ENCODE data around the gene CHRNA3. TPM values are rescaled to one million over a fixed set of nuclear protein-coding genes. Genes with fewer than 3 reads are reported as not detected.

CHRNA3 gene
- polyA plus RNA-seq, 1 donor (not counting 4 experiments of a cell fraction or from before 2014, with no cell fraction given) = not detected

- FAIRE-seq (no peak), DNase-seq (ENCODE audit: low read depth, low spot score) (no peak)
- H3K9ac ChIP-seq (ENCODE audit: control insufficient read depth, extremely low read depth, insufficient read depth, low read length) = no peak overlapping the region
- H4K20me1 ChIP-seq (ENCODE audit: control insufficient read depth, extremely low read depth, insufficient read depth, low read length) = no peaks in the 10 kb centered on the region
- no peaks in the 10 kb centered on the region for H3K9me1 ChIP-seq (ENCODE audit: control insufficient read depth, extremely low read depth, insufficient read depth, low read length)
- H3K4me2 ChIP-seq (ENCODE audit: control insufficient read depth, extremely low read depth, insufficient read depth, low read depth, low read length) = no peak overlapping the region
- H3K4me3 ChIP-seq (ENCODE audit: control insufficient read depth in 2 of 3, extremely low read depth in 1 of 3, insufficient read depth in 2 of 3, low read depth in 1 of 3, low read length in 3 of 3) = no peak overlapping the region
- H3K27me3 ChIP-seq (ENCODE audit: control insufficient read depth, extremely low read depth, insufficient read depth, low read length) = no peaks in the 10 kb centered on the region
- H2AFZ ChIP-seq (ENCODE audit: control insufficient read depth, low read length) = no peak overlapping the region
- TF ChIP-seq EZH2 (IDR thresholded peaks at IDR 0.05; ENCODE audit: low read length) = no peak
- no peak for TF ChIP-seq CTCF (optimal IDR thresholded peaks at IDR 0.05 in 1 of 3, IDR thresholded peaks at IDR 0.05 in 1 of 3, conservative IDR thresholded peaks at IDR 0.05 in 1 of 3; ENCODE audit: extremely low read depth in 1 of 3, insufficient read depth in 2 of 3, low read length in 3 of 3)
- H3K27ac ChIP-seq (ENCODE audit: control insufficient read depth, insufficient read depth, low read length) = no peak overlapping the region
- dilution Hi-C loops (cut with MboI; ENCODE audit: extremely low pct_ligation_motif_present, low sequenced_read_pairs) = no loop called here
- no peaks in the 10 kb centered on the region for H3K36me3 ChIP-seq (ENCODE audit: control insufficient read depth in 2 of 2, extremely low read depth in 1 of 2, insufficient read depth in 2 of 2, low read length in 2 of 2)
- no peaks in the 10 kb centered on the region for H3K79me2 ChIP-seq (ENCODE audit: control insufficient read depth, insufficient read depth, low read length)
- H3K9me3 ChIP-seq (ENCODE audit: control insufficient read depth, low read depth, low read length) = no peaks in the 10 kb centered on the region
- H3K4me1 ChIP-seq (ENCODE audit: control insufficient read depth, extremely low read depth, insufficient read depth, low read length) = no peaks in the 10 kb centered on the region
Observed at GRCh38 chr15:78658823-78659222, 38.0 kb upstream of the CHRNA3 start.

DNA sequence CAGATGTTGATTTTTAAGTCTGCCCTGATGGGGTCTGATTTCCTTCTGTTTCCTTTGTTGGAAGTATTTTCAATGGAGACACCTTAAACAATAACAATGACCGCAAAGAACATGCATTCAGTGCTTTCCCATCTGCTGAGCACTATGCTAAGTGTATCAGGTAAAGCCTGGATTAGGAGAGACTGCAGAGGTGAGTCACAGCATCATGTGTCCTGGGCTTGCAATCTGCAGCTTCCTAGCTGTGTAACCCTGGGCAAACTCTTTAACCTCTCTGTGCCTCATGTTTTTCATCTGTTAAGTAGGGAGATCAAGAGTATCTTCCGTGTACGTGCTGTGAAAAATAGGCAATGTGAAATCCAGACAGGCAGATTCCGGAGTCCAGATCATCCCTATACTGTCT lies 33.5 kb upstream of the CHRNA3 start:
- no peaks in the 10 kb centered on the region for H3K9me3 ChIP-seq (ENCODE audit: control insufficient read depth, low read depth, low read length)
- no peaks in the 10 kb centered on the region for H3K79me2 ChIP-seq (ENCODE audit: control insufficient read depth, insufficient read depth, low read length)
- no peak overlapping the region for H3K9ac ChIP-seq (ENCODE audit: control insufficient read depth, extremely low read depth, insufficient read depth, low read length)
- no peaks in the 10 kb centered on the region for H3K4me1 ChIP-seq (ENCODE audit: control insufficient read depth, extremely low read depth, insufficient read depth, low read length)
- no peak overlapping the region for H2AFZ ChIP-seq (ENCODE audit: control insufficient read depth, low read length)
- no peaks in the 10 kb centered on the region for H4K20me1 ChIP-seq (ENCODE audit: control insufficient read depth, extremely low read depth, insufficient read depth, low read length)
- FAIRE-seq (peak; percentile 43), DNase-seq (ENCODE audit: low read depth, low spot score) (no peak)
- no peak for TF ChIP-seq CTCF (optimal IDR thresholded peaks at IDR 0.05 in 1 of 3, IDR thresholded peaks at IDR 0.05 in 1 of 3, conservative IDR thresholded peaks at IDR 0.05 in 1 of 3; ENCODE audit: extremely low read depth in 1 of 3, insufficient read depth in 2 of 3, low read length in 3 of 3)
- TF ChIP-seq EZH2 (IDR thresholded peaks at IDR 0.05; ENCODE audit: low read length) = no peak
- no peak overlapping the region for H3K4me3 ChIP-seq (ENCODE audit: control insufficient read depth in 2 of 3, extremely low read depth in 1 of 3, insufficient read depth in 2 of 3, low read depth in 1 of 3, low read length in 3 of 3)
- no peaks in the 10 kb centered on the region for H3K9me1 ChIP-seq (ENCODE audit: control insufficient read depth, extremely low read depth, insufficient read depth, low read length)
- no peaks in the 10 kb centered on the region for H3K27me3 ChIP-seq (ENCODE audit: control insufficient read depth, extremely low read depth, insufficient read depth, low read length)
- no peaks in the 10 kb centered on the region for H3K36me3 ChIP-seq (ENCODE audit: control insufficient read depth in 2 of 2, extremely low read depth in 1 of 2, insufficient read depth in 2 of 2, low read length in 2 of 2)
- no peak overlapping the region for H3K4me2 ChIP-seq (ENCODE audit: control insufficient read depth, extremely low read depth, insufficient read depth, low read depth, low read length)
- H3K27ac ChIP-seq (ENCODE audit: control insufficient read depth, insufficient read depth, low read length) = no peak overlapping the region
- dilution Hi-C loops (cut with MboI; ENCODE audit: extremely low pct_ligation_motif_present, low sequenced_read_pairs) = no loop called here

All from keratinocyte (primary cell).